HepG2 (cell line): ENCODE results near the gene POLR3GL. TPM values are rescaled to one million over a fixed set of nuclear protein-coding genes. Genes with fewer than 3 reads are reported as not detected.

ENCODE experiments used
- CENPT ChIP-seq: sonication (generic); formaldehyde crosslinking; IDR thresholded peaks from 2 replicates; pipeline ENCODE4 v1.8.0; 2022; ENCODE audit warnings: low read depth, mild to moderate bottlenecking, moderate library complexity, missing genetic modification reagents
- CREM ChIP-seq, 2 experiments: sonication (generic) in 1 of 2; formaldehyde crosslinking in 1 of 2; IDR thresholded peaks; 2 replicates each; pipeline versions ENCODE4 v1.4.0 to v1.6.1; 2016 to 2020; ENCODE audit warnings: antibody characterized with exemption in 1 of 2, mild to moderate bottlenecking in 1 of 2, missing genetic modification reagents in 1 of 2
- DR1 ChIP-seq: sonication (generic); formaldehyde crosslinking; IDR thresholded peaks from 2 replicates; pipeline ENCODE4 v1.8.0; 2021; ENCODE audit warnings: mild to moderate bottlenecking, missing genetic modification reagents, inconsistent platforms
- GABPB1 ChIP-seq: IDR thresholded peaks from 2 replicates; pipeline ENCODE4 v1.6.1; 2016; ENCODE audit warnings: mild to moderate bottlenecking, missing genetic modification reagents, moderate library complexity, missing compliant biosample characterization
- GZF1 ChIP-seq: sonication (generic); formaldehyde crosslinking; IDR thresholded peaks from 2 replicates; pipeline ENCODE4 v1.5.1; 2020; ENCODE audit warnings: mild to moderate bottlenecking, missing genetic modification reagents
- HOXA3 ChIP-seq: sonication (generic); formaldehyde crosslinking; IDR thresholded peaks from 2 replicates; pipeline ENCODE4 v1.5.0; 2020; ENCODE audit warnings: missing genetic modification reagents
- MBNL3 ChIP-seq: fragments of 250-450 bp; sonication (Bioruptor Pico); conservative IDR thresholded peaks from 2 replicates; pipeline ENCODE4 v1.8.0; 2022; ENCODE audit warnings: mild to moderate bottlenecking, inconsistent platforms
- MIER2 ChIP-seq: IDR thresholded peaks from 2 replicates; pipeline ENCODE4 v1.6.1; 2016; ENCODE audit warnings: missing biosample characterization, missing genetic modification reagents
- NCOA2 ChIP-seq: sonication (generic); formaldehyde crosslinking; IDR thresholded peaks from 2 replicates; pipeline ENCODE4 v1.8.0; 2022; ENCODE audit warnings: inconsistent platforms
- NFKB2 ChIP-seq: sonication (generic); formaldehyde crosslinking; IDR thresholded peaks from 2 replicates; pipeline ENCODE4 v1.4.0; 2020; ENCODE audit warnings: missing genetic modification reagents, borderline replicate concordance
- NFKBIZ ChIP-seq: IDR thresholded peaks from 2 replicates; pipeline ENCODE4 v1.6.1; 2018; ENCODE audit warnings: missing genetic modification reagents, missing compliant biosample characterization
- NR2F1 ChIP-seq, 2 experiments: fragments of 450-650 bp in 1 of 2; formaldehyde crosslinking in 1 of 2; IDR thresholded peaks; 2 replicates each; pipeline versions ENCODE4 v1.5.0 to v1.6.1; 2016 to 2020; ENCODE audit warnings: mild to moderate bottlenecking in 1 of 2, missing compliant biosample characterization in 1 of 2, missing genetic modification reagents in 1 of 2, moderate library complexity in 1 of 2
- RARG ChIP-seq: sonication (generic); formaldehyde crosslinking; IDR thresholded peaks from 2 replicates; pipeline ENCODE4 v1.4.0; 2020; ENCODE audit warnings: low read depth, mild to moderate bottlenecking, missing genetic modification reagents
- REPIN1 ChIP-seq: sonication (generic); formaldehyde crosslinking; IDR thresholded peaks from 2 replicates; pipeline ENCODE4 v1.8.0; 2022; ENCODE audit warnings: missing genetic modification reagents, low read depth, mild to moderate bottlenecking, borderline replicate concordance
- TOE1 ChIP-seq: sonication (generic); formaldehyde crosslinking; IDR thresholded peaks from 2 replicates; pipeline ENCODE4 v1.4.0; 2020; ENCODE audit warnings: mild to moderate bottlenecking, missing genetic modification reagents
- TRAFD1 ChIP-seq: sonication (generic); formaldehyde crosslinking; IDR thresholded peaks from 2 replicates; pipeline ENCODE4 v1.5.1; 2020; ENCODE audit warnings: missing genetic modification reagents, mild to moderate bottlenecking, borderline replicate concordance
- ZEB1 ChIP-seq: IDR thresholded peaks from 2 replicates; pipeline ENCODE4 v1.6.1; 2012; ENCODE audit warnings: mild to moderate bottlenecking, low read depth, inconsistent platforms; ENCODE audit not compliant: insufficient replicate concordance
- ZFP36L2 ChIP-seq: sonication (generic); formaldehyde crosslinking; IDR thresholded peaks from 2 replicates; pipeline ENCODE4 v1.4.0; 2020; ENCODE audit warnings: missing genetic modification reagents
- ZNF230 ChIP-seq: sonication (generic); formaldehyde crosslinking; IDR thresholded peaks from 2 replicates; pipeline ENCODE4 v1.4.0; 2020; ENCODE audit warnings: mild to moderate bottlenecking, missing genetic modification reagents
- ZNF3 ChIP-seq: IDR thresholded peaks from 2 replicates; pipeline ENCODE4 v1.7.0; 2017; ENCODE audit warnings: inconsistent platforms
- ZNF382 ChIP-seq: sonication (generic); formaldehyde crosslinking; IDR thresholded peaks from 2 replicates; pipeline ENCODE4 v1.5.0; 2020; ENCODE audit warnings: missing genetic modification reagents, mild to moderate bottlenecking, borderline replicate concordance
- ZNF652 ChIP-seq: IDR thresholded peaks from 2 replicates; pipeline ENCODE4 v1.6.1; 2016; ENCODE audit warnings: low read depth, borderline replicate concordance
- polyA plus RNA-seq, 8 experiments: library from polyadenylated mRNA; depleted of rRNA in 3 of 8; stranded (reverse) in 7 of 8; unstranded in 1 of 8; fragments of >200 nt; fragmentation: Illumina TruSeq in 4 of 8; extraction: Trizol in 4 of 8; gene quantifications; 2 replicates each; pipeline versions ENCODE4 v1.2.1 to v1.2.3, GENCODE V29; 2011 to 2016; ENCODE audit warnings: low read depth in 4 of 8, missing spikeins in 1 of 8, mixed read lengths in 1 of 8; ENCODE audit not compliant: insufficient read depth in 1 of 8
- total RNA-seq, 5 experiments: library from RNA; depleted of rRNA; stranded (reverse); fragments of >200 nt; fragmentation: Illumina TruSeq; extraction: Trizol; gene quantifications; 2 replicates each; pipeline ENCODE4 v1.2.3, GENCODE V29; 2016; ENCODE audit warnings: low read depth in 1 of 5
- TF ChIP-seq, protein P1 (sequence below): sonication (generic); formaldehyde crosslinking; IDR thresholded peaks from 2 replicates; pipeline ENCODE4 v1.8.0; 2022; ENCODE audit warnings: missing genetic modification reagents, mild to moderate bottlenecking, inconsistent platforms, borderline replicate concordance
- TF ChIP-seq, protein P2 (sequence below): sonication (generic); formaldehyde crosslinking; IDR thresholded peaks from 2 replicates; pipeline ENCODE4 v1.8.0; 2022; ENCODE audit warnings: mild to moderate bottlenecking, missing genetic modification reagents; ENCODE audit not compliant: insufficient replicate concordance
- TF ChIP-seq, protein P3 (sequence below): IDR thresholded peaks from 2 replicates; pipeline ENCODE4 v1.6.1; 2016; ENCODE audit warnings: mild to moderate bottlenecking, missing biosample characterization, missing genetic modification reagents

POLR3GL gene
- total and polyA plus RNA-seq, 2 of the 13 experiments (the other 11 are each of a cell fraction or from before 2014, with no cell fraction given) = 11.5 to 12.4 TPM

DNA sequence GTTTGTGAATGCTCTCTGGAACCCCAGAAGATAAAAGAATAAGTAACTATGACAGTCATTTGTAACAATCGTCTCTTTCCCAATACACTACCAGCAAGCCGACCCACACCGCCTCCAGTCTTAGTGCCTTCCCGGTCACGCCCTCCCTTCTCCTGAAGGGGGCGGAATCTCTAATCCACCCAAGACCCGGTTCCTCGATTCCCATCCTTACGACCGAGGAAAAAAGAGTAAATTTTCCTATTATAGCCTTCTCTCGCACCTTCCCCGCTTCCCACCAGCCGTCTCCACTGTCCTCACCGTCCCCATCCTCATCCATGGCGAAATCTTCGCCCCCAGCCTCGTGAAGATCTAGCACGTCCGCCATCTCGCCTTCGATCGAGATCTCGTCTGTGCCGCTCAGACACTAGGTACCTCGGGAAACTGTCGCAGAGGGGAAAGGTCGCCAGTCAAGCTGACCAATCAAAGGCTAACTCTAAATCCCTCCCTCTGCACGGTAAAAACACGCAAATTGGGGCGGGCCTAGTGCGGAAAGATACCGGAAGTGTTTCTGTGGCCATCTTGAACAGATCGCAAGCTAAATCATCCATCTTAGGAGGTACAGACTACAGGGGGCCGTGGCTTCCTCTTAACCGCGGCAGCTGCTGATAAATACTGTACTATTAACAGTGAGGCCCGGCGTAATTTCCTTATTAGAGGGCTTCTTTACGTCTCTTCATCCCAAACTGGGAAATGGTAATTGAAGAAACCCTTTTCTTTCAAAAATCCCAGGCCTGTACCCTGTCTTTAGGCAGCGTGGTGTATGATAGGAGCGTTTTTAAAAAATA lies 37.2 kb upstream of the POLR3GL start, which contains the start of gene RBM8A (continued):
- TF ChIP-seq RARG (CRISPR knock-in tag) (no peak), GZF1 (CRISPR knock-in tag) (peak; percentile 71; the same call in 1 of the 2 replicates), NR2F1 (CRISPR knock-in tag; IDR thresholded peaks at IDR 0.05) (peak in 1 of 2 experiments; percentile 6; a peak in 1 of 4 replicates), ZNF230 (no peak), TOE1 (CRISPR knock-in tag) (no peak; the same call in 1 of the 2 replicates), MBNL3 (CRISPR knock-in tag) (no peak), ZEB1 (no peak), CREM (IDR thresholded peaks at IDR 0.05) (peak; percentile 89), CREM (CRISPR knock-in tag; IDR thresholded peaks at IDR 0.05) (no peak), HOXA3 (CRISPR knock-in tag) (peak; percentile 94), ZNF382 (CRISPR knock-in tag) (no peak), NFKB2 (CRISPR knock-in tag) (no peak), NFKBIZ (CRISPR knock-in tag) (no peak), NCOA2 (CRISPR knock-in tag) (0 out of 2 replicates have a peak, but pooled peaks have one; percentile 23), CENPT (CRISPR knock-in tag) (no peak), REPIN1 (CRISPR knock-in tag) (peak; percentile 75; the same call in 1 of the 2 replicates), TRAFD1 (CRISPR knock-in tag) (peak; percentile 82; the same call in 1 of the 2 replicates), ZFP36L2 (no peak), DR1 (peak; percentile 66; the same call in 1 of the 2 replicates), MIER2 (CRISPR knock-in tag) (no peak), GABPB1 (CRISPR knock-in tag) (peak; percentile 92), ZNF3 (CRISPR knock-in tag) (no peak), ZNF652 (no peak)
- TF ChIP-seq, protein P1, sequence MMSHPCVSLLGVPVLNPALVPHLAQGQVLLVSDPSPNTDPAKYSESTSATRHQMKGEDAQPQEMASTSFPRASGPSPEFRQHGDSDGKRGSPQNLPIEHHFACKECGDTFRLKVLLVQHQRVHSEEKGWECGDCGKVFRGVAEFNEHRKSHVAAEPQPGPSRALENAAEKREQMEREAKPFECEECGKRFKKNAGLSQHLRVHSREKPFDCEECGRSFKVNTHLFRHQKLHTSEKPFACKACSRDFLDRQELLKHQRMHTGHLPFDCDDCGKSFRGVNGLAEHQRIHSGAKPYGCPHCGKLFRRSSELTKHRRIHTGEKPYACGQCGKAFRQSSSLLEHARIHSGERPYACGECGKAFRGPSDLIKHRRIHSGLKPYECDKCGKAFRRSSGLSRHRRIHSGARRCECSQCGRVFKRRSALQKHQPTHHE (CRISPR knock-in tag) = no peak
- TF ChIP-seq, protein P2, sequence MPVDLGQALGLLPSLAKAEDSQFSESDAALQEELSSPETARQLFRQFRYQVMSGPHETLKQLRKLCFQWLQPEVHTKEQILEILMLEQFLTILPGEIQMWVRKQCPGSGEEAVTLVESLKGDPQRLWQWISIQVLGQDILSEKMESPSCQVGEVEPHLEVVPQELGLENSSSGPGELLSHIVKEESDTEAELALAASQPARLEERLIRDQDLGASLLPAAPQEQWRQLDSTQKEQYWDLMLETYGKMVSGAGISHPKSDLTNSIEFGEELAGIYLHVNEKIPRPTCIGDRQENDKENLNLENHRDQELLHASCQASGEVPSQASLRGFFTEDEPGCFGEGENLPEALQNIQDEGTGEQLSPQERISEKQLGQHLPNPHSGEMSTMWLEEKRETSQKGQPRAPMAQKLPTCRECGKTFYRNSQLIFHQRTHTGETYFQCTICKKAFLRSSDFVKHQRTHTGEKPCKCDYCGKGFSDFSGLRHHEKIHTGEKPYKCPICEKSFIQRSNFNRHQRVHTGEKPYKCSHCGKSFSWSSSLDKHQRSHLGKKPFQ (CRISPR knock-in tag) = peak; percentile 56
- TF ChIP-seq, protein P3, sequence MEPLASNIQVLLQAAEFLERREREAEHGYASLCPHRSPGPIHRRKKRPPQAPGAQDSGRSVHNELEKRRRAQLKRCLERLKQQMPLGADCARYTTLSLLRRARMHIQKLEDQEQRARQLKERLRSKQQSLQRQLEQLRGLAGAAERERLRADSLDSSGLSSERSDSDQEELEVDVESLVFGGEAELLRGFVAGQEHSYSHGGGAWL (CRISPR knock-in tag) = no peak; the same call in 1 of the 2 replicates
